GM21526 (cell line): Measurements from ENCODE around the gene CERT1.
"Not testable (repeated sequence)": the region's sequence is repeated elsewhere in the genome, so short reads cannot be mapped to it uniquely, and the experiment has no call there.

Experiments
- ATAC-seq: cut with Tn5 transposase; IDR thresholded peaks from one replicate; pipeline ENCODE4 v1.9.1; 2021; ENCODE audit warnings: moderate library complexity; ENCODE audit not compliant: unreplicated experiment, low FRiP score

CERT1 gene

DNA sequence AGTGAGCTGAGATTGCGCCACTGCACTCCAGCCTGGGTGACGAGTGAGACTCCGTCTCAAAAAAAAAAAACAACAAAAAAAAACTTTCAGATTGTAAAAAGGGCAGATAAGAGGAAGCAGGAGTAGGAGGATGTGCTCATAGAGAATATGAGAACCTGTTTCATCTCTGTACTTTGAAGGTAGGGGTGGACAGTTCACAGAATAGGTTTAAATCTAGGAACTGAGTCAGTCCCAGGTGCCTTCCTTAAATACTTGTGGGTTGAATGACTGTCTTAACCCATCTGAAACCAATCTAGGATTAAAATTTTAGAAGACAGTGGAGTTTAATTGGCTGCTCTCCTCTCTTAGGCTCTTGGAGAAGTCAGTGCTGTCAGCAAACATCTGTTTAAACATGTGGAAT lies 12.6 kb upstream of the CERT1 start:
- ATAC-seq: peak; percentile 86

DNA sequence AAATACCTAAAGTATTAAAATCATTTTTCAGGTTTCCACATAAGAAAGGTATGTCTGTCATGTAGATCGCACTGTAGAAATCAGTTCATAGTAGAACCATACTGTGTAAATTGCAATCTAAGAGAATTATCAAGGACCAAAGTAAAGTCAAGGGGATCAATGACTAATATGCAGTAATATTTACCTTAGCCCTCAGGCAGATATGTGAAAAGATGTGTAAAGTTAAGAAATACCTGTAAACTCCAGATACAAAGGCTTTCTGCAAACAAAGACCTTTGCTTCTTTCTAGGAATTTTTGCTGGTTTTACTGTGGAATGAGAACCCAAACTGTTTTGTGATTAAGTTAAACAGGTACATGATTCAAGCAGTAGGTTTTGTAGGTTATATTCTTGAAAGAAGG lies 11.8 kb upstream of the CERT1 start:
- ATAC-seq: no peak

DNA sequence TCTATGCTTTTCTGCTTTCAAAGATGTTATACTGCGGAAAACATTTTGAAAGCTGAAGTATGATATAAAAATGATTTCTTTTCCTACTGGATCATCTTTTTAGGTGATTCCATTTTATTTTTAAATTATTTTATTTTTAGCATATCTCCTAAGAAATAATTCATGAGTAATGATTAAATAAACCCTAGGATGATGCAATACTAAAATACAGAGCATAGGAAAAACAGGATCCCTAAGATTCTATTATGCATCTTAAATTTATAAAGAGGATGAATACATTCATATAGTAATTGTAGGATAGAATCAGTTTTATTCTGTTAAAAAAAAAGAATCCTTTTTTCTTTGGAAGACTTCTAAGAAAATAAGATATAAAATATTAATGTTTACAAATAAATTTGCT lies 11.1 kb upstream of the CERT1 start:
- ATAC-seq: no peak

DNA sequence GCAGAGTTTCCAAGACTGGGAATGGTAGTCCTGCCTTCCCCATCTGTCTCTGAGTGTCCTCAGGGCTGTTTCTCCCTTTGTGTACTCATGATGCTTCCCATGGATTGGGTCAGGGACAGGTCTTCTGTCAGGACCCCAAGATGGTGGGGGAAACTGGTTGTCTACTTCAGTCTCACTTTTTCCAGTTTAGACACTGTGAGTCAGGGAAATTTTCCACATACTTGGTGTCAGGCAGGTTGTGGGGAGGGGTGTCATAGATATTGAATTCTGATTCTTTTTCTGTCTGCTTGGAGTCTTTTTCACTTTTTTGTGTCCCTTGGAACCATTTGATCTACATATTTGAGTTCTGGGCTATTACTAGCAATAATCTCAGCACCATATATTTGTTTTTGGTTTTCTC lies 10.6 kb upstream of the CERT1 start:
- ATAC-seq: no peak

DNA sequence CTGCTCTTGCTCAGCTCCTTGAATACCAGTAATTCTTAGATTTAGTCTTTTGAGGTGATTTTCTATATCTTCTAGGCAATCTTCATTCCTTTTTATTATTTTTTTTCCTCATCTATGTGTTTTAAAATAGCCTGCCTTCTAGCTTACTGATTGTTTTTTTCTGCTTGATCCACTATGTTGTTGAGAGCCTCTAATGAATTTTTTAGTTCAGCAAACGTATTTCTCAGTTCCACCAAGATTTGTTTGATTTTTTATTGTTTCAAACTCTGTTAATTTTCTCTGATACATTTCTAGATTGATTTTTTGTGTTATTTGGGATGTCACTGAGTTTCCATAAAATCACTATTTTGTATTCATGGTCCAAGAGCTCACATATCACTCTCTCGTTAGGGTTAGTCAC lies 9.8 kb upstream of the CERT1 start:
- no peak for ATAC-seq

DNA sequence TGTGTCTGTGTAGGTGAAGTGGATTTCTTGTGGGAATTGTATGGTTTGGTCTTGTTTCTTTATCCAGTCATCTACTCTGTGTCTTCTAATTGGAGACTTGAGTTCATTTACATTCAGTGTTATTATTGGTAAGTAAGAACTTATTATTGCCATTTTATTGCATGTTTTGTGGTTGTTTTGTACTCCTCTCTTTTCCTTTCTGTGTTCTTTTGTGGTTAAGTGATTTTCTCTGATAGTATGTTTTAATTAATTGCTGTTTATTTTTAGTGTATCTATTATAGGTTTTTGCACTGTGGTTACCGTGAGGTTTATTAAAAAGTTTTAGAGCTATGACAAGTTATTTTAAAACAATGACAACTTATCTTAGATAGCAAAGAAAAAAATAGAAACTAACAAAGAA lies 8.3 kb upstream of the CERT1 start:
- no peak for ATAC-seq

DNA sequence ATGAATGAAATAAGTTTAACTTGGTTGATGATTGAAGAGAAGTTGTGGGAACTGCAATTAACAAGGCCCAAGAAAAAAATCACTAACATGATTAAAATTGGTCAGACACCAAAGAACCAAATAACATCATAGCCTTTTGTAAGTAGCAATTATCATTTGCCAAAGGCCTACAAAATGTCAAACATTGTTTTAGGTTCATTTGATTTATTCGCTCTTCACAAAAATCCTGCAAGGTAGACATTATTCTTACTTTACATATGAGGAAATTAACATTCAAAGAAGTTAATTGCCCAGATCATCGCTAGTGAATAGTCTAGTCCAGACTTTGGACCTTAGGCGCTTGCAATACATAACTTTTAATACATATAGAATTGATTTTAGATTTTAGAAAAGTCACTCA lies 2.9 kb upstream of the CERT1 start:
- no peak for ATAC-seq

DNA sequence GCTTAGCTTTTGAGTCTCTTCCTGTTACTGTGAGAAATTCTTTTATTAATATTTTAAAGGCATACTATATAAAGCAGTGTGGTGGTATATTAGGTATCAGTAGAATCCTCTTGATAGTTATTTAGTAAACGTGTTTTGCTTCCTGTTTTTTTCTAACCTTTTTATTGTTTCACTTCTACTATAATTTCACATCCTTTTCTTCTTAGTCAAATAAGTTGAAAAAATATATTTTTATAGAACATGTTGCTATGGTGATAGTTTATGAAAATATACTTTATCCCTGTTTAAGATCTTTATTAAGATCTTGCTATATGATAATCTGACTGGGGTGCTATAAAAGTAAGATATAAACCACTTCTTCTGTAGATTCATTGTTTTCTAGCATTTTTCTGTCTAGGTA lies 2.4 kb upstream of the CERT1 start:
- ATAC-seq: no peak

DNA sequence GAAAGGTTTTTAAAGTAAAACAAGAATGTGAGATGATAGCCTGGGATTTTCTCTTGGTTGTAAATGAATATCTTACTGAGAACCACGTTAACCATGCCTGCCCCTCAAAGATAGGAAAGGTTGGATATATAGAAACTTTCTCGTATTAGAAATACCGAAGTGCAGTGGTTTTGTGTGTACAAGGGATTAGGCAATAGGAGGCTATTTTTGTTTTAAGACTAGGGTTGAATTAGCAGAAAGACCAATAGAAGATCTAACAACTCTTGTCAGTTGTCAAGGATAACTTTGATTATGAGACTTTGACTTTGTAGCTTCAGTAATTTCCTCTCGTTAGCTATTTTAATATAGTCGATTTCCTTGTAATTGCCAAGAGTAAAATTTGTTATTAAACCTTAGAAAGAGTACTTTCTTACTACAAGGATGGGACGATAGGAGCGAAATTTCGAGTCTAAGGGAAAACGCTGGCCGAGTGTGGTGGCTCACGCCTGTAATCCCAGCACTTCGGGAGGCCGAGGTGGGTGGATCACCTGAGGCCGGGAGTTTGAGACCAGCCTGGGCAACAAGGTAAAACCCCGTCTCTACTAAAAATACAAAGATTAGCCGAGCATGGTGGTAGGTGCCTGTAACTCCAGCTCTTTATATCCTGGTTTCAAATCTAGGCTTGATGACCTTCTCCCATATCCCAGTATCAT lies 1.1 kb upstream of the CERT1 start:
- ATAC-seq: no peak

DNA sequence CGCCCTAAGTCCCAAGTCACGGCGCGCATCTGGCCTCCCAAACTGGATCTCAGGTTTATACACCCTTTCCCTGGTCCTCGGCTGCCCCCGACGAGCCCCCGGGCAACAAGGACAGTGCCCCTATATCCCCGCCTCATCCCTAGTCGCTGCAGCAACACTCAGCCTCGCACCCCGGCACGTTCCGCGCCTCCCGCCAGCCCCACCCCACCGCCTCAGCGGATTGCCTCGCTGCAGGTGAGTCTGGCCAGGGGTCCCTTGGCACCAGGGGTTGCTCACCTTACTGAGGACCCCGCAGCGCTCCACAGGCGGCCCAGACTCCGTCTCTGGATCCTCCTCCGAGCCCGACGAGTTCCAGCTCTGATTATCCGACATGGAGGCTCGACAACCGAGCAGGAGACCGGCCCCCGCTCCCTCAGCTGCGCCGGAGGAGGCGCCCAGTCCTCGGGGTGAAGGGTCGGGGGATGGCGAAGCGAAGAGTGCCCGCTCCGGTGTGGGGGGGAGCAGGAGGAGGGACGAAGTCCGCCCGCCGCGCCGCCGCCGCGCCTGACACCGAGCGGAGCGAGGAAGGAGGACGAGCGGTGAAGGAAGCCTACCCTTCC lies 494 bp downstream of the CERT1 start:
- ATAC-seq: peak; percentile 33

DNA sequence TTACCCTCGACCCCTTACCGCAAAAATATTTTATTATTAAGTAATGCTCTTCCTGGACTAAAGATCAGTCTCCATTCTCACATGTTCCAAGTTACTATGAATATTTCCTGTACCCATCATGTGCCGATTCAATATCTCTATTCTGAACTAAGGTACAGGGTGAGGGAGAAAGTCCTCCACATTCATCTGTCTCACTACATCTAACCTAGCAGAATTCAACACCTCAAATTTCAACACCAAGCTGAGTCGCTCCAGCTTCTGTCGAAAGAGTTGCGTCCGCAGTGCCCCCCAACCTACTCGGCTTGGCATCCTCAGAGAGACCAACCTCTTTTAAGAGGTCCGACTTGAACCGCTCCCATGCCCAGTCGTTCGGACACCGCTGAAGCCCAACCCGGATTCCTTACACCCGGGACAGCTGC lies 1.0 kb downstream of the CERT1 start:
- ATAC-seq: peak; percentile 9

DNA sequence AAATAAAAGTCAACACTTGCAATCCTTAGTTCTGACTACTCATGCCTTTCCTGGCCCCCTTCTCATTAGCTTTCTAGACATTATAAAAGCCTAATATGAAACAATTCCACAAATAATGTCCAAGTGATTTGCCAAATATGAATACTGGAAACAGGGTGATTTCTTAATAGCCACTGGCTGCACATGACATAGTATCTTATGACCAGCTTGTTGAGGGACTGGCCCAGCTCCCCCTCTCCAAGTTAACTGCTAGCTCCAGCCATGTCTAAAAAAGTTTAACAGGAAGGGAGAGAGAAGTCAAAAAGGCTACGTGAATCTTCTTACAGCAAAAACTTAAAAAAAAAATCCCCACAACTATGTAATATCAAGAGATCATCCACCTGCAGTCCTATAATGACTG lies 1.5 kb downstream of the CERT1 start:
- ATAC-seq: no peak

DNA sequence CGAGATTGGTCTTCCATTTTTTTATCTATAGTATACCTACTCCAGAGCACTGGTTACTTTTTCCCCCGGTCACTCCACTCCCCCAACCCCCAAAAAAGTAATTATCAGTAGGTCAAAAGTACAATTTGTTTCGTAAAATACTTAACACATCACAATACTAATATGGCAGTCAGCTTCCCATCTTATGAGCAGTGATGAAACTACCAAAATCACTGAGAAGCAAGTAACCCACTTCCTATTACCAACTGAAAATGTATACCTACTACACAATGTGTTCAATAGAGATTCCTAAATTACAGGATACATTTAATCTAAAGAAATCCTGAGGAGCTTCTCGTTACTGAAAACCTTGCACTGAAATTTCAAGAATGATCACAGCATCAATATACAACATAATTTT lies 1.9 kb downstream of the CERT1 start:
- no peak for ATAC-seq

DNA sequence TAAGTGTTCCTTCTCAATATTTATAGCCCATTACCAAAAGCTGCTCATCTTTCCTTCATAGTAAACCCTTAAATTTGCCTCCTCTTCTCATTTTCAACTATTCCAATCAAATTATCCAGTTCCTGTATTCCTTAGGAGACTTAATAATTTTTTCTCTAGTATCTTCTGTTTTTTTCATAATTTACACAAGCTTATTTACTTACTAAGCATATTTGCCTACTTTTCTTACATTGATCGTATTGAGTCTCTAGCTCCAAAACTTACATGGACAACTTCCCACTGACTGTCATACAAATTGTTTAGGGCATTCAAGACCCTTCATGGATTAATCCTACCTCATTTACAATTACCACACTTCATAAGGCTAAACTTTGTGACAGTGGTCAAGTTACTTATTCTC lies 3.6 kb downstream of the CERT1 start:
- no peak for ATAC-seq

DNA sequence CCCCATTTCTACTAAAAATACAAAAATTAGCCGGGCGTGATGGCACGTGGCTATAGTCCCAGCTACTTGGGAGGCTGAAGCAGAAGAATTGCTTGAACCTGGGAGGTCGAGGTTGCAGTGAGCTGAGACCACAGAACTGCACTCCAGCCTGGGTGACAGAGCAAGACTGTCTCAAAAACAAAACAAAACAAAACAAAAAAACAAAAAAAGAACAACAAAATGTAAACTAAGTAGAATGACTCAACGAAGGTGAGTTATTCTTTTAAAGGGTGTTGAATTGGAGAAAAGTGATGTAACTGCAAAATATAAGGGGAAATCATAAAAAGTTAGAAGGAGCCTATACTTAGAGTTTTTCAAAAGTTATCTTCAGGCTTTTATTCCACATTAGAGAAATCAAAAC lies 6.3 kb downstream of the CERT1 start:
- not testable (repeated sequence) for ATAC-seq

DNA sequence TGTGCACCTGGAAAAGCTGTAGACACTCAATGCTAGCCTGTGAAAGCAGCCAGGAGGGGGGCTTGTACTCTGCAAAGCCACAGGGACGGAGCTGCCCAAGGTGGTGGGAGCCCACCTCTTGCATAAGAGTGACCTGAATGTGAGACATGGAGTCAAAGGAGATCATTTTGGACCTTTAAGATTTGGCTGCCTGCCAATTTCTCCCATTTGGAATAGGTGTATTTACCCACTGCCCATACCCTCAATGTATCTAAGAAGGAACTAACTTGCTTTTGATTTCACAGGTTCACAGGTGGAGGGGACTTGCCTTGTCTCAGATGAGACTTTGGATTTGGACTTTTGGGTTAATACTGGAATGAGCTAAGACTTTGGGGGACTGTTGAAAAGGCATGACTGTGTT lies 12.6 kb downstream of the CERT1 start:
- ATAC-seq: not testable (repeated sequence)

DNA sequence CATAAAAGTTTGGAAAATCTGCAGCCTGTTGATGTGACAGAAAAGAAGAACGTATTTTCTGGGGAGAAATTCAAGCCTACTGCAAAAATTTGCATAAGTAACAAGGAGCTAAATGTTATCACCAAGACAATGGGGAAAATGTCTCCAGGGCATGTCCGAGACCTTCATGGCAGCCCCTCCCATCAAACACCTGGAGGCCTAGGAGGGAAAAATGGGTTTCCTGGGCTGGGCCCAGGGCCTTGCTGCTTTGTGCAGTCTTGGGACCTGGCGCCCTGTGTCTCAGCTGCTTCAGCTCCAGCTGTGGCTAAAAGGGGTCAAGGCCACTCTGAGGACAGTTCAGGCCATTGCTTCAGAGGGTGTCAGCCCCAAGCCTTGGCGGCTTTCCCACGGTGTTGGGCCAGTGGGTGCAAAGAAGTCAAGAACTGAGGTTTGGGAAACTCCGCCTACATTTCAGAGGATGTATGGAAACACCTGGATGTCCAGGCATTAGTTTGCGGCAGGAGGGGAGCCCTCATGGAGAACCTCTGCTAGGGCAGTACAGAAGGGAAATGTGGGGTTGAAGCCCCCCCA lies 13.1 kb downstream of the CERT1 start:
- ATAC-seq: no peak

DNA sequence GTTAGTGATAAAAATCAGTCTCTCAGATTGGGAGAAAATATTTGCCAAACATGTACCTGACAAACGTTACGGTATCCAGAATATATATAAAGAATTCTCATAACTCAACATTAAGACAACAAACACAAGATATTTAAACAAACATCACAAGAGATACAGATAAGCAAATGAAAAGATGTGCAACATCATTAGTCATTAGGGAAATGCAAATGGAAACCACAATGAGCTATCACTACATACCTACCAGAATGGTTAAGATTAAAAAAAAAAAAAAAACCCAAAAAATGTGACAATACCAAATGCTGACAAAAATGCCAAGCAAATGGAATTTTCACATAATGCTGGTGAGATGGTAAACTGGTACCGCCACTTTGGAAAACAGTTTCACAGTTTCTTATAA lies 15.4 kb downstream of the CERT1 start:
- ATAC-seq: no peak

DNA sequence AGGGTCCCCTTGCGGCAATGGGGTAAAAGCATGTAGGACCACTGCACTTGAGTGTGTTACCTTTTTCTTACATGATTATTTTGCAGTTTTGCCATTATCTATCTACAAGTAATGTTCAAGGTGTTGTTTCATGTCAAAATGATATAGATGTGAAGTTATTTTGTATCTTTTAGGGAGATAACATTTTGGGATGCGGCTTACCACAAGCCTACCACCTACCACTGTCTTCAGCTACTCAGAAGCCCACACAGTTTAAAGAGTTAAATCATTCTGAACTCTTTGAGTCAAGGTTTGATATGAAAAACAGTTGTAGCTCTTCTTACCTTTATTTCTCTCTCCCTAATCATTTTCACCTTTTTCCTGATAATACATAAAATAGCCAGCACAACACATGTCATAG lies 19.8 kb downstream of the CERT1 start:
- no peak for ATAC-seq

DNA sequence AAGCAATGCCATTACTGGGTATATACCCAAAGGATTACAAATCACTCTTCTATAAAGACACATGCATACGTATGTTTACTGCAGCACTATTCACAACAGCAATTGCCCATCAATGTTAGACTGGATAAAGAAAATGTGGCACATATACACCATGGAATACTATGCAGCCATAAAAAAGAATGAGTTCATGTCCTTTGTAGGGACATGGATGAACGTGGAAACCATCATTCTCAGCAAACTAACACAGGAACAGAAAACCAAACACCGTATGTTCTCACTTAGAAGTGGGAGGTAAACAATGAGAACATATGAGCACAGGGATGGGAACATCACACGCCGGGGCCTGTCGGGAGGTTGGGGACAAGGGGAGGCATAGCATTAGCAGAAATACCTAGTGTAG lies 21.6 kb downstream of the CERT1 start:
- not testable (repeated sequence) for ATAC-seq

DNA sequence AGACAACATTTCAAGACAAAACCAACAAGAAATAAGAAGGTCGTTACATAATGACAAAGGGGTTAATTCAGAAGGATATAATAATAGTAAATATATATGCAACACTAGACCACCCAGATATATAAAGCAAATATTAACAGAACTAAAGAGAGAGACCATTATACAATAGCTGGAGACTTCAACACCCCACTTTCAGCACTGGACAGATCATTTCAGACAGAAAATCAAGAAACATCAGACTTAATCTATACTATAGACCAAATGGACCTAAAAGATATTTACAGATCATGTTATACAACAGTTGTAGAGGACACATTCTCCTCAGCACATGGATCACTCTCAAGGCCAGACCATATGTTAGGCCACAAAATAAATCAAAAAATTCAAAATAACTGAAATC lies 26.8 kb downstream of the CERT1 start:
- ATAC-seq: no peak

DNA sequence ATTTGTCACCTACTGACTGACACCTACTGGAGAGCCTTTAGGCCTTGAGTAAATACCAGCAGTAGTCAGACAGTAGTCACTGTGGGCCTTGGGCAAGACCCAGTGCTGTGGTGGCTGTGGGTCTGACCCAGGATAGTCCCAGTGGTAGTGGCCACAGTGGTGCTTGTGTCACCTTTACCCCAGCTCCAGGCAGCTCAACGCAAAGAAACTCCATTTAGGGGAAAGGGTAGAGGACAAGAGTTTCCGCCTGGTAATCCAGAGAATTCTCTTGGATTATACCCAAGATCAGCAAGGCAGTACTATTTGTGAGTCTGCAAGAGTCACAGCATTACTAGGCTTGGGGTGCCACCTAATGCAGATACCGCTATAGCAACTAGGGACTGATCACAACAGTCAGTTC lies 28.9 kb downstream of the CERT1 start:
- no peak for ATAC-seq
